Transverse colon (tissue), 4 donors: Measurements from ENCODE around the gene EBF3. TPM values are rescaled to one million over a fixed set of nuclear protein-coding genes. Genes with fewer than 3 reads are reported as not detected.

Experiments used
- DNase-seq: peaks from one replicate; pipeline ENCODE4 v3.0.0-alpha.2; 2019
- H3K27ac ChIP-seq, 4 donors: fragments of 200-600 bp; sonication (generic); 2 replicates each; pipeline ENCODE4 v1.5.1; 2016 to 2018; ENCODE audit warnings: inconsistent platforms in 4 of 4
- H3K27me3 ChIP-seq: fragments of 200-600 bp; sonication (generic); 2 replicates; pipeline ENCODE4 v1.5.1; 2017; ENCODE audit warnings: inconsistent platforms
- H3K36me3 ChIP-seq, 4 donors: fragments of 200-600 bp; sonication (generic); 2 replicates each; pipeline ENCODE4 v1.5.1; 2017 to 2019; ENCODE audit warnings: inconsistent platforms in 4 of 4
- H3K4me1 ChIP-seq, 4 donors: fragments of 200-600 bp; sonication (generic); 2 replicates each; pipeline ENCODE4 v1.5.1; 2017 to 2020; ENCODE audit warnings: inconsistent platforms in 4 of 4
- H3K4me3 ChIP-seq, 4 donors: fragments of 200-600 bp; sonication (generic); 1 replicate in 1 of 4; 2 replicates in 3 of 4; pipeline versions ENCODE4 v1.5.1 to v1.6.1; 2017 to 2019; ENCODE audit warnings: inconsistent platforms in 4 of 4
- H3K9me3 ChIP-seq, 2 donors: fragments of 200-600 bp; sonication (generic); 2 replicates each; pipeline ENCODE4 v1.5.1; 2017 to 2019; ENCODE audit warnings: inconsistent platforms in 2 of 2
- EP300 ChIP-seq: sonication (generic); formaldehyde crosslinking; IDR thresholded peaks from one replicate; pipeline ENCODE4 v1.6.1; 2017; ENCODE audit warnings: antibody characterized with exemption, low read depth
- POLR2A ChIP-seq: fragments of 450-650 bp; IDR thresholded peaks from one replicate; pipeline ENCODE4 v1.6.1; 2016; ENCODE audit warnings: antibody characterized with exemption, mild to moderate bottlenecking, moderate library complexity
- POLR2AphosphoS5 ChIP-seq, 3 donors: sonication (generic); formaldehyde crosslinking; IDR thresholded peaks; one replicate each; pipeline ENCODE4 v1.6.1; 2016; ENCODE audit warnings: antibody characterized with exemption in 3 of 3
- WGBS, 2 donors: methylation state at CpG; one replicate each; pipeline ENCODE4 v1.1.5; 2018; ENCODE audit warnings: low coverage in 1 of 2; 5-methylcytosine and 5-hydroxymethylcytosine counted together
- in situ Hi-C, 4 donors: fragments of 200-750 bp; cut with MboI; loops; one replicate each; pipeline versions ENCODE4 v1.15.0 to v1.15.1; 2017; ENCODE audit warnings: low sequenced_read_pairs in 3 of 4, low pct_ligation_motif_present in 1 of 4, low pct_unique_long_range_greater_than_20kb in 1 of 4
- intact Hi-C: fragments of 100-400 bp; cut with DNase I; formaldehyde crosslinking; loops from one replicate; pipeline ENCODE4 v1.15.1; 2023; ENCODE audit warnings: low total_unique reads
- total RNA-seq, 4 donors: library from RNA; depleted of rRNA; stranded (reverse); fragments of >200 nt; gene quantifications; one replicate each; pipeline ENCODE4 v1.1.0, GENCODE V29; 2016
- TF ChIP-seq, protein P1 (sequence below), 5 experiments: fragments of 200-600 bp in 3 of 5; fragments of 450-650 bp in 2 of 5; sonication (generic) in 3 of 5; IDR thresholded peaks; 1 replicate in 2 of 5; 2 replicates in 3 of 5; pipeline ENCODE4 v1.5.1; 2016 to 2017; ENCODE audit warnings: antibody characterized with exemption in 5 of 5, inconsistent platforms in 3 of 5, mild to moderate bottlenecking in 2 of 5, moderate library complexity in 1 of 5

EBF3 gene
- total RNA-seq, 4 donors from 2014 or later, result 0.37 to 6.6 (median 1.0) TPM

DNA sequence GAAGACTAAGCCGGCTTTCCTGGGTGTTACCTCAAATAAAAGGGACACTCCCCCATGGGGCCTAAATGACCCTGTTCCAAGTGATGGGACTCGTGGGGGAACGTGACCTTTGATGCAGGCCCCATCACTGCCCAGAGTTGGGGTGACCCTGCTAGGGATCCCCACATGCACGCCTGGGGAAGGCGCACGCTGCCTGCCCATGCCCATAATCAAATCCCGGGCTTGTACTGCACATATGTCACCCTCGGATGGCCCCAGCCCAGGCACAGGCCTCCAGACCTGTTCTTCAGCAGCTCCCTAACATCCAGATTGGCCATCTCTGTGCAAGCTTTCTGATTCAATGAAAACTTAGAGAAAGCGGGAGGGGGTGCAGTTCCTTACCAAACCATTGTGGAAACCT lies 14.7 kb downstream of the EBF3 start:
- in situ Hi-C loops, result no loop called here
- H3K9me3 ChIP-seq, result no peaks in the 10 kb centered on the region
- no peak overlapping the region for H3K27ac ChIP-seq
- peaks cover 50% of the 10 kb centered on the region for H3K27me3 ChIP-seq
- no peaks in the 10 kb centered on the region for H3K4me1 ChIP-seq
- TF ChIP-seq POLR2A, result no peak
- no peak for TF ChIP-seq POLR2AphosphoS5 (IDR thresholded peaks at IDR 0.05)
- no peak for TF ChIP-seq EP300
- TF ChIP-seq, protein P1, sequence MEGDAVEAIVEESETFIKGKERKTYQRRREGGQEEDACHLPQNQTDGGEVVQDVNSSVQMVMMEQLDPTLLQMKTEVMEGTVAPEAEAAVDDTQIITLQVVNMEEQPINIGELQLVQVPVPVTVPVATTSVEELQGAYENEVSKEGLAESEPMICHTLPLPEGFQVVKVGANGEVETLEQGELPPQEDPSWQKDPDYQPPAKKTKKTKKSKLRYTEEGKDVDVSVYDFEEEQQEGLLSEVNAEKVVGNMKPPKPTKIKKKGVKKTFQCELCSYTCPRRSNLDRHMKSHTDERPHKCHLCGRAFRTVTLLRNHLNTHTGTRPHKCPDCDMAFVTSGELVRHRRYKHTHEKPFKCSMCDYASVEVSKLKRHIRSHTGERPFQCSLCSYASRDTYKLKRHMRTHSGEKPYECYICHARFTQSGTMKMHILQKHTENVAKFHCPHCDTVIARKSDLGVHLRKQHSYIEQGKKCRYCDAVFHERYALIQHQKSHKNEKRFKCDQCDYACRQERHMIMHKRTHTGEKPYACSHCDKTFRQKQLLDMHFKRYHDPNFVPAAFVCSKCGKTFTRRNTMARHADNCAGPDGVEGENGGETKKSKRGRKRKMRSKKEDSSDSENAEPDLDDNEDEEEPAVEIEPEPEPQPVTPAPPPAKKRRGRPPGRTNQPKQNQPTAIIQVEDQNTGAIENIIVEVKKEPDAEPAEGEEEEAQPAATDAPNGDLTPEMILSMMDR (IDR thresholded peaks at IDR 0.05), result no peak
- H3K36me3 ChIP-seq, result no peaks in the 10 kb centered on the region
- no peak overlapping the region for H3K4me3 ChIP-seq
- intact Hi-C loops, result no loop called here
- DNase-seq, result no peak
- WGBS, 2 donors, result 83 to 90% methylated on average over 3 to 9 of the region's 9 CpGs

DNA sequence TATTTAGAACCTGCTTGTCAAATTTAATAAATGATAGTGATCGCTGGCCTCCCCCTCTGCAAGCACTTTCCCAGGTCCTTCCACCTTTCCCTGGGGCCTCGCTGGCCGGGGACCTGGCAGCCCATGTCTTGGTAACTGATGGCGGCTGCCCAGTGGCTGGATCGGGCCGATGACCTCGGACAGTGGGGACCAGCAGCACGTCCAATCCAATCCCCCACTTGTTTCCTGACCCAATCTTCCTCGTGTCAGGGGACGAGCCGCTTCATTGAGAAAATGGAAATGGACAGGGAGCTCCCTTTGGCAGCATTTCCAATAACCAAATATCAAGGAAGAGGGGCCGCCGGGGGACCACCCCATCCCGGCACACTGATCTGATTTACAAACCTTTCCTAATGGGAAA lies 17.2 kb downstream of the EBF3 start:
- Histone ChIP-seq H3K9me3 (no peaks in the 10 kb centered on the region), H3K4me3 (no peak overlapping the region), H3K27me3 (peaks cover 32% of the 10 kb centered on the region), H3K36me3 (no peaks in the 10 kb centered on the region), H3K27ac (no peak overlapping the region), H3K4me1 (no peaks in the 10 kb centered on the region)
- intact Hi-C loops (no loop called here), in situ Hi-C loops (no loop called here)
- no peak for TF ChIP-seq POLR2A
- TF ChIP-seq POLR2AphosphoS5 (IDR thresholded peaks at IDR 0.05), result no peak
- no peak for TF ChIP-seq EP300
- TF ChIP-seq, protein P1 (IDR thresholded peaks at IDR 0.05), result no peak
- DNase-seq, result no peak
- 88 to 93% methylated on average over 3 to 14 of the region's 14 CpGs for WGBS, 2 donors

DNA sequence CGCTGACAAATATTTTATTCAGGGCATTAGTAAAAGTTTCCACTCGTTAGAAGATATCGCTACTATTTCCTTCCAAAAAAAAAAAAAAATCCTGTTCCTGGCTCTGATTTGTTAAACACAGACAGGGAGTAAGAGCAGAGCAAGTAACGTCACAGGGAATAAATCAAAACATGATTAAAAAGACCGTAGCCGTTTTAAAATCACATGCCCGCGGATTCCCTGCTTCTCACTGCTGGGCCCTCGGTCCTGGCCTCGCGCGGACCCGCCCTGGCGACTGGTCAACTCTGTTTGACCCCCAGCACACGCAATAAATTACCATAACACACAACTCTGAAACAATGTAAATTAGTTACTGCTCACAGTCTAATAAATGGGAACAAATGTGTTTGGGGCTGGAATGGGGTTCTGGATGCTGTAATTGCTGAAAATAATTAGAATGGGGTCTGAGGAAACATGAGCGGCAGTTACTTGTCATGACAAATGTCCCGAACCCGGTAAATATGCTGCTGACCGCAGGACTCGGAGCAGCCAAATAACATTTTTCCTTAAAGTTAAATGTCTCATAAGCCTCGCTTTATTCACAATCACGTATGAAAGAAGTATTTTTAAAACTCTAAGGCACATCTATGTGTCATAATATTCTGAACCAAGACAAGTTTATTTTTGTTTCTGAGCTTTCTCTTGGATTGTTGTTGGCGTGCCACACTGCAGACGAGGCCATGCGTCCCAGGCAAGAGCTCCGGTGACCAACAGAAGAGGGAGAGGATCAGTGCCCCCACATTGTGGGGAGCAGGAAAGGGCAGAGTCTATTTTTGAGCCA lies 17.9 kb downstream of the EBF3 start:
- H3K36me3 ChIP-seq, result no peaks in the 10 kb centered on the region
- TF ChIP-seq, protein P1 (IDR thresholded peaks at IDR 0.05), result no peak
- no peak for TF ChIP-seq POLR2A
- H3K9me3 ChIP-seq, result no peaks in the 10 kb centered on the region
- intact Hi-C loops (no loop called here), in situ Hi-C loops (no loop called here)
- H3K4me1 ChIP-seq, result no peaks in the 10 kb centered on the region
- peaks cover 25% of the 10 kb centered on the region for H3K27me3 ChIP-seq
- H3K4me3 ChIP-seq, result no peak overlapping the region
- DNase-seq, result no peak
- peak overlapping the region in 1 of 4 donors; percentile 30 for H3K27ac ChIP-seq
- 69 to 75% methylated on average over 19 to 26 of the region's 26 CpGs for WGBS, 2 donors

DNA sequence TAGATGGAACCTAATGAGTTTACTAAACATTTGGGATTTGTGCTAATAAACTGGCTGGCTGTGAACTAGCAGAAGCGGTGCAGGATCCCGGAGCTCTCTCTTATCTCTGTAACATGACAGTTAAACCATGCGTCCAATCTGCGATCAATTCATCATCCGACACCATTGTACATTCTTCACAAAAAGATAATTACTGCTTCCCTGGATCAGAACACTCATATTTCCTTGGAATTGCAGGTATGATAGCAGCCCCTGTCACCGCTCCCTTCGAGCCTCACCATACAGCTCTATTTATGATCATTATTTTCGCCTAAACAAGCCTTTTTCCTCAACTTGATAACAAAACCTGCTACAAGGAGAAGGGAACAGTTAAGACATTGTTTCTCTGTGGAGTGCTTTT lies 18.5 kb downstream of the EBF3 start:
- 91 to 93% methylated on average over 8 of the region's 8 CpGs for WGBS, 2 donors
- H3K4me3 ChIP-seq, result no peak overlapping the region
- in situ Hi-C loops, result no loop called here
- DNase-seq, result no peak
- no peaks in the 10 kb centered on the region for H3K9me3 ChIP-seq
- no peaks in the 10 kb centered on the region for H3K4me1 ChIP-seq
- H3K36me3 ChIP-seq, result no peaks in the 10 kb centered on the region
- H3K27me3 ChIP-seq, result peaks cover 20% of the 10 kb centered on the region
- no peak for TF ChIP-seq EP300
- TF ChIP-seq, protein P1 (IDR thresholded peaks at IDR 0.05), result no peak
- no peak for TF ChIP-seq POLR2A
- no peak for TF ChIP-seq POLR2AphosphoS5 (IDR thresholded peaks at IDR 0.05)
- intact Hi-C loops, result no loop called here
- H3K27ac ChIP-seq, result peak overlapping the region in 1 of 4 donors; percentile 30
